WI38 (cell line): ENCODE data around the gene SLC17A1.

ENCODE experiments used
- H3K4me3 ChIP-seq: 2 replicates; pipeline ENCODE4 v1.5.1; 2011; ENCODE audit warnings: low read depth, mild to moderate bottlenecking, control low read depth, low read length
- TF ChIP-seq, protein P1 (sequence below): IDR thresholded peaks from 2 replicates; pipeline ENCODE4 v1.5.1; 2012; ENCODE audit warnings: low read depth, mild to moderate bottlenecking, control low read depth, low read length

SLC17A1 gene

DNA sequence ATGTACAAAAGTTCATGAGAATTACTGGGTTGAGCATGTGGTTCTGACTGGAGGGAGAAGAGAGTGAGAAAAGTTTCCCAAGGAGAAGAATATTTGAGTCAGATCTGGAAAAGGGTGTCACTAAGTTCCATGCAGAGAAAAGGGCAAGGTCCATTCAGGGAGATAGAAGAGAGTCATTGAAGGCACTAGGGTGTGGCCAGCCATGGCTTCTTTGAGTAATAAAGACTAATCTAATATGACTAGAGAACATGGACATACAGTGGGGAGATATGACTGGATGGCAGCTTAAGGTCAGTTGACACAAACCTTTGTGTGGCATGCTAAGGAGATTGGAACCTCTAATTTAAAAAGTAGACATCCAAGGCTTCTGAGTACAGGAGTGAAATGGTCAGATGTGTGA is 88.0 kb downstream of the SLC17A1 start:
- H3K4me3 ChIP-seq, result no peak overlapping the region
- TF ChIP-seq, protein P1, sequence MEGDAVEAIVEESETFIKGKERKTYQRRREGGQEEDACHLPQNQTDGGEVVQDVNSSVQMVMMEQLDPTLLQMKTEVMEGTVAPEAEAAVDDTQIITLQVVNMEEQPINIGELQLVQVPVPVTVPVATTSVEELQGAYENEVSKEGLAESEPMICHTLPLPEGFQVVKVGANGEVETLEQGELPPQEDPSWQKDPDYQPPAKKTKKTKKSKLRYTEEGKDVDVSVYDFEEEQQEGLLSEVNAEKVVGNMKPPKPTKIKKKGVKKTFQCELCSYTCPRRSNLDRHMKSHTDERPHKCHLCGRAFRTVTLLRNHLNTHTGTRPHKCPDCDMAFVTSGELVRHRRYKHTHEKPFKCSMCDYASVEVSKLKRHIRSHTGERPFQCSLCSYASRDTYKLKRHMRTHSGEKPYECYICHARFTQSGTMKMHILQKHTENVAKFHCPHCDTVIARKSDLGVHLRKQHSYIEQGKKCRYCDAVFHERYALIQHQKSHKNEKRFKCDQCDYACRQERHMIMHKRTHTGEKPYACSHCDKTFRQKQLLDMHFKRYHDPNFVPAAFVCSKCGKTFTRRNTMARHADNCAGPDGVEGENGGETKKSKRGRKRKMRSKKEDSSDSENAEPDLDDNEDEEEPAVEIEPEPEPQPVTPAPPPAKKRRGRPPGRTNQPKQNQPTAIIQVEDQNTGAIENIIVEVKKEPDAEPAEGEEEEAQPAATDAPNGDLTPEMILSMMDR, result no peak

DNA sequence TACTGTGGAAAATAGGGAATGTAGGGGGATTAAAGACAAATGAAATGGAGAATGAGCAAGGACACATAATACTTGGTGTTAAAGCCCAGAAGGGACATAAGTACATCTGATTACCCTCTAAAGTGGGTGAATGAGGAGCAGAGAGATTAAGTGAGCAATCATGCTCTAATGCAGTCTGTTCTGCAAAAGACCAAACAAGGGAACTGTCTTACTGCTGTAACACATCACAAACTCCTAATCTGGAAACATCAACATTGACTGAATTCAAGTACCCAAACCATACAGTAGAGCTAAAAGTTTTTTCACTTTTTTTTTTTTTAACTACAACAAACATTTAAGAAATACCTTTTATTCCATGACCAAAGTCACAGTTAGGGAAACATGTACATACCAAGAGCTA is 96.6 kb downstream of the SLC17A1 start:
- no peak overlapping the region for H3K4me3 ChIP-seq
- TF ChIP-seq, protein P1, result no peak
